ENCODE measurements around the gene RAB17.

DNA sequence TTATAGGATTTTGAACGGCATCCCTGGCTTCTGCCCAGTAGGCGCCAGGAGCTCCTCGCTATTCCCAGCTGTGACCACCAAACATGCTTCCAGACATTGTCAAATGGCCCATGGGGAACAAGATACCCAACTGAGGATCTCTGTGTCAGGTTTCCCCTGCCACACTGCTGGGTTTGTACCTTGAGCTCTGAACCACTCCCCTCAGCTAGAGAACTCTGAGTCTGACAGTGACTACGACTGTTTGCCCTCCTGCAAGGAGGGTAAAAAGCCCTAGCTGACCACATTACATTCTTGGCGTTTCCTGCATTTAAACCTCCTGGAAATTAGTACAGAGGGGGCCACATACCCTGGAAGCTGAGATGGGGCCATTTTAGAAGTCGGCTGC lies 49.3 kb upstream of the RAB17 start:
- no peak for TF ChIP-seq CTCF (IDR thresholded peaks at IDR 0.05)
- TF ChIP-seq POLR2A (IDR thresholded peaks at IDR 0.05): no peak

Measured in thyroid gland (tissue), 4 donors.